Inflammatory macrophage treated with lipopolysaccharide for 4 hours (primary cell): ENCODE data around the gene TMEM60.
"Not testable (repeated sequence)": the region's sequence is repeated elsewhere in the genome, so short reads cannot be mapped to it uniquely, and the experiment has no call there.

Experiments used
- DNase-seq: peaks from one replicate; pipeline ENCODE4 v3.0.0-alpha.2; 2020

TMEM60 gene, protein sequence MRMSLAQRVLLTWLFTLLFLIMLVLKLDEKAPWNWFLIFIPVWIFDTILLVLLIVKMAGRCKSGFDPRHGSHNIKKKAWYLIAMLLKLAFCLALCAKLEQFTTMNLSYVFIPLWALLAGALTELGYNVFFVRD

DNA sequence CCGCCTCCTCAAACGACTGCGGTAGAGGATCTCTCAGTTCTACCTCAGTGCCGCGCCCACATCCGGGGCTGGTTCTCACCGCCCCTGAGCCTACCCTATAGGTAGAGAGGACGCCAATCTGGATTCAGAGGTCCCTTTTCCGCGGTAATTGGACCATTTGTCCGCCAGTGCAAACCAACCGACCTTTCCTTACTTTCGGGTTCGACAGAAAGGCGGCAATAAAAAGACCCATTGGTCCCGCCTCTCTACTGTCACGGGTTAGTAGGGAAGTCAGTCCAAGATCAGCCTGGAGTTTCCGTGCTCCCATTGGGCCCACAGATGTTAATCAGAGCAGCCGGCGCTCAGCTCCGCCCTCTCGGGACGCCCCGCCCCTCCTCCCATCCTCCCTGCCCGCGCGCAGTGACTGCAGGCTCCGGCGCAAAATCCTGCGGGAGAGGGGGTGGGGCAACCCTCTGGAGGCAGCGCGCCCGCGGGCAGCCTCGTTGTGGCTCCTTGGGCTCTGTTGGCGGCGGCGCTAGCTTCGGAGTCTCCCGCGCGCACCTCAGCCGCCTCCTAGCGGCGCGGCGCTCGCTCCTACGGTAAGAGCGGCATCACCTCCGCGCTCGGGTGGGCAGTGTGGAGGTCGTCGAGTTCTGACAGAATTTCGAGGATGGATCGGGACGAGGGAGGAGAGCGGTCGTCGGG is at the start of gene TMEM60, which contains the start of gene PHTF2:
TMEM60 (minus strand) TSS at position 41 of the 684 bp plus-strand sequence. CDS start 4,061 bp downstream, outside the sequence.
PHTF2 (plus strand) TSS at position 380 of the 684 bp plus-strand sequence.
- DNase-seq: peak; percentile 100

DNA sequence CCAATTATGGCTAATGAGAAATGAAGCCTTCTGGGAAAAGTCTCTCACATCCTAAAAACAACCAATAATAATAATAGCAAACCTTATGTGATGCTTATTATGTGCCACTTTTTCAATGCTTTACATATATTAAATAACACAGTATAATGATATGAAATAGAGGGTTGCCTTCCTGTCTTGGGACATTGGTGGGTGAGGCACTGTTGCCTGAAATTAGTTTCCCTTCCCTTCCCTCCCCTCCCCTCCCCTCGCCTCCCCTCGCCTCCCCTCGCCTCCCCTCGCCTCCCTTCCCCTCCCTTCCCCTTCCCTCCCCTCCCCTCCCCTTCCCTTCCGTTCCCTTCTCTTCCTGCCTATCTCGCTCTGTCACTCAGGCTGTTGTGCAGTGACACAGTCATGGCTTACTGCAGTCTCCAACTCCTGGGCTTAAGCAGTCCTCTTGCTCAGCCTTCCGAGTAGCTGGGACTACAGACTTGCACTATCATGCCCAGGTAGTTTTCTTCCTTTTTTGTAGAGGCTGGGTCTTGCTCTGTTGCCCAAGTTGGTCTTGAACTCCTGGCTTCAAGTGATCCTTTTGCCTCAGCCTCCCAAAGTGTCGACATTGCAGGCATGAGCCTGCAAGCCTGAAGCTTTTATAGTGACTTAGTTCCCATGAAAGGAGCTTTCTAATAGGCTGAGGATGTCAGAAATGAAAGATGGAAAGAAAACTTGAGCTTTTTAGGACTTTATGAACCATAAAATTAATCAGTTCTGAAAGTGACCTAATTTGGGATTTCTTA is 48.3 kb upstream of the TMEM60 start:
- no peak for DNase-seq

DNA sequence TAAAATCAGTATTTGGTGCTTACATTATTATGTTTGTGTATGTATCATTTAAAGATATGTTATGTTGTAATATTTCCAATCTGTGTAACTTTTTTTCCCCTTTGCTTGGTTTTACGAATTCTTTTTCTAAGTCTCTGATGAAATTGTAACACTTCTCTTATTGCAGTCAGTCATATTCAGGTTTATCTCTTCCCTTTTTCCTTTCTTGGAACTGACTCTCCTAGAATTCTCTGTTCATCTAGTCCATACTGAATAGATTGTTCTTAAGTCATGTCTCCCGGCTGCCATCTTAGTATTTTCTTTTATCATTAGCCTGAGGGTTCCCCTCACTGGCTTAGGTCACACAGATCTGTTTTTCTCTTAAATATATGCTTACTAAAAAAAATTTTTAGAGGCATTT is 45.0 kb upstream of the TMEM60 start:
- DNase-seq: peak; percentile 40

DNA sequence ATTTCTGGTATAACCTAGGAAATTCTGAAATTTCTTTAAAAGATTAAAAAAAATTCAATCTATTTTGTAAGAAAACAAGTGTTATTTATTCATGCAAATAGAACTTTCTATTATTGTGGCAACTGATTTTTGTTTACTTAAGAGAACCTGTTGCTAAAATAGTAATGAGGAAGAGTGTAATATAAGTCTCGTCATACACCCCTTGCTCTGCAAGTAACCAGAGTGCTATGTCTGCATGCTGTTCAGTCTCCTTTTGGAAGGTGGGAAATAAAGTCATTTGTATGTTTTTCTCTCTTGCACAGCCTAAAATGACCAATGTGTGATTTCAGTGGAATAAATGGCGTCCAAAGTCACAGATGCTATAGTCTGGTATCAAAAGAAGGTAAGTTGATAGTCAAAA is 41.7 kb upstream of the TMEM60 start:
- DNase-seq: peak; percentile 21

DNA sequence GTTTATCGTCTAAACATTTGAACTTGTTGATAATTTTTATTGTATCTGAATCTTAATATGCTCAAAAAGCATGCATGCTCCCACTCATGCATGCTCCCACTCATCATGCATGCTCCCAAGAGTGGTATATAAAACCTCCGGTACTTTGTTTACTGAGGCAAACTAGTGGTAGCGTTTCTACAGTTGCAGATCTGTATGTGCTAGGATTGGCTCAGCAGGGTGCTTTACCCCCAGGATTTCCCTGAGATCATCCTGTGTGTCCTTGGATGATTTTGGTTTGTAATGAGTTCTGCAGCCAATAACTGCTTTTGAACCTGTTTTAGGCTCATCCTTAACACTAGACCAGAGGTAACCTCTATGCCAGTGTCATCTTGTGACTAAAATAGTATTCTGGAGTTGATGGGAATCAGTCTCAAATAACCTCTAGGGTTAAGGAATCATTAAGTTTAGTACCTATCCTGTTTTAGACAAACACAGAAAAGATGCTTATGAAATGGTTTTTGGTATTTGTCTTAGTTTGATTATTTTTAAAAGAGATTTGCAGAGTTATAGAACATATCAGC is 40.8 kb upstream of the TMEM60 start:
- DNase-seq: no peak

DNA sequence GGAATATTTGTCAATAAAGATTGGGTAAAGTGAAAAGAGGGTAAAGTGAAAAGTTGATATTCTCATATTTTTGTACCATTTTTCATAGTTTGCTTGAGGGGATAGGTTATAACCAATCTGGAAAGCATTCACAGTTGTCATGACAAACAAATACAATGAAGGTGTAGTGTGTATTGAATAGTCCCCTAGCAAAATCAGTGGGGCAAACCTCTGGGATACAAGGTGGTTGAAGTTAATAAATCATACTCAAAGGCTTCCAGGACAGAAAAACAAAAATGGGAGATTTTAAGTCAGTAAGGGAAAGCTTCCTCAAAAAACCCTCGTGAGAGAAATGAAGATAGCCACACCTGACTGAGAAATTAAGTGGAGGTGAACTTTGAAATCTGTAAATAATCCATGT is 39.7 kb upstream of the TMEM60 start:
- no peak for DNase-seq

DNA sequence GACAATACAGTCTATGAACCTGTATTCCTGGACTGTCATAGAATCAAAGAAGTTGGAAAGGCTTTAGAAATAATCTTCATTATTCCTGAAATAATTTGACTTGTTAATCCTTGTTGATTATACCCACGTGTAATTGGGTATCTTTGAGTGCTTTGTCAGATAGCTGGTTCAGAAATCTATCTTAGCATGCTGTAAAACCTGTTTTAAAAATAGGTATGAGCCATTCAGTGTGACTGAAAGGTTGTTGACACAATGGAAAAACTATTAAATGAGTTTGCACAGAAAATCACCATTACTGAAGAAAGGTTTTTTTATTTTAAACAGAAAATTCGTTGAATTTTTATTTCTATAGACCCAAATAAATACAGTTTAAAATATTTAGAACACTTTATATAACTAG is 39.0 kb upstream of the TMEM60 start:
- no peak for DNase-seq

DNA sequence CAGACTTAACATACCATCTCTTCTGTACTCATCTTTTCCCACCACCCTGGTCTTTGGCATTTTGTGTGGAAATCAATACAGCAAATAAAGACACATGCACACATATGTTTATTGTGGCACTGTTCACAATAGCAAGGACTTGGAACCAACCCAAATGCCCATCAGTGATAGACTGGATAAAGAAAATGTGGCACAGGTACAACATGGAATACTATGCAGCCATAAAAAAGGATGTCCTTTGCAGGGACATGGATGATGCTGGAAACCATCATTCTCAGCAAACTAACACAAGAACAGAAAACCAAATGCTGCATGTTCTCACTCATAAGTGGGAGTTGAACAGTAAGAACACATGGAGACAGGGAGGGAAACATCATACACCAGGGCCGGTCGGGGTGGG is 38.2 kb upstream of the TMEM60 start:
- DNase-seq: not testable (repeated sequence)

DNA sequence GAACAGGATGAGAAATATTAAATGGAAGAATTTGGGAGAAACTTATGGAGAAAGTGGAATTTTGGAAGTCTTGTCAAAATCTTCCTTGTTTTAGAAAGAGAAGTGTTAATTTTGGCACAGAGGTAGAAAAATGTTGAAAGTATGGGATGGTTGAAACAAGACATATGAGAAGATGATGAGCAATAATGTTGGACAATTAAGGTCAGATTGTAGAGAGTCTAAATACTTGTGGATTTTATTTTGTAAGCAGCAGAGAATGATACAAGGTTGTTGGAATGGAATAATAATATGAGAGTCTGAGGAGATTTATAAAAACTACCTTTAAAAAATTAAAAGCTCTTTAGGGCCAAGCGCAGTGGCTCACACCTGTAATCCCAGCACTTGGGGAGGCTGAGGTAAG is 34.9 kb upstream of the TMEM60 start:
- DNase-seq: no peak

DNA sequence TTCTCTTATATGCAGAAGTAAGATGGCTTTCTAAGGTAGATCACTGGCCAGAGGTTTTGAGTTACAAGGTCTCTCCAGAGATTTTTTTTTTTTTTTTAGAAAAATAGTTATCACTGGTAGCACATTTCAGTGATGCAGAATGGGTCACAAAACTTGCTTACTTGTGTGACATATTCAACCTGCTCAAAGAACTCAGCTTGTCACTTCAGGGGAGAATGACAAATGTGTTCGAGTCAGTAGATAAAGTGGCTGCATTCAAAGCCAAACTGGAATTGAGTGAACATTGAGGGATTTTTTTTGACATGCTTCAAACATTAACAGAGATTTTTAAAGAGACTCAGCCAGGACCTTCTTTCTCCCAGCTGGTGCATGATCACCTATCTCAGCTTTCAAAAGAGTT is 33.7 kb upstream of the TMEM60 start:
- no peak for DNase-seq

DNA sequence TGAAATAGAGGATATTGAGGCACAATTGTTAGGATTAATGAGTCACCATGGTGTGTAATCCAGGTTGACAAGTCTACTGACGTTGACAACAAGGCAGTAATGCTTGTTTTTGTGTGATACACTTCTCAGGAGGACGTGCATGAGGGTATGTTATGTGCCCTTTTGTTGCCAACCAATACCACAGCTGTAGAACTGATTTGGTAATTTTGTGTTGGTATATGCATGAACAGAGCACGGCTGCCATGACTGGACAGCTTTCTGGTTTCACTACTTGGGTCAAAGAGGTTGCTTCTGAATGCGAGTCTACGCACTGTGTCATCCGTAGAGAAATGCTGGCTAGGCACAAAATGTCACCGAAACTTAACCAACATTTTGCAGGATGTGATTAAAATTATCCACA is 33.2 kb upstream of the TMEM60 start:
- no peak for DNase-seq

DNA sequence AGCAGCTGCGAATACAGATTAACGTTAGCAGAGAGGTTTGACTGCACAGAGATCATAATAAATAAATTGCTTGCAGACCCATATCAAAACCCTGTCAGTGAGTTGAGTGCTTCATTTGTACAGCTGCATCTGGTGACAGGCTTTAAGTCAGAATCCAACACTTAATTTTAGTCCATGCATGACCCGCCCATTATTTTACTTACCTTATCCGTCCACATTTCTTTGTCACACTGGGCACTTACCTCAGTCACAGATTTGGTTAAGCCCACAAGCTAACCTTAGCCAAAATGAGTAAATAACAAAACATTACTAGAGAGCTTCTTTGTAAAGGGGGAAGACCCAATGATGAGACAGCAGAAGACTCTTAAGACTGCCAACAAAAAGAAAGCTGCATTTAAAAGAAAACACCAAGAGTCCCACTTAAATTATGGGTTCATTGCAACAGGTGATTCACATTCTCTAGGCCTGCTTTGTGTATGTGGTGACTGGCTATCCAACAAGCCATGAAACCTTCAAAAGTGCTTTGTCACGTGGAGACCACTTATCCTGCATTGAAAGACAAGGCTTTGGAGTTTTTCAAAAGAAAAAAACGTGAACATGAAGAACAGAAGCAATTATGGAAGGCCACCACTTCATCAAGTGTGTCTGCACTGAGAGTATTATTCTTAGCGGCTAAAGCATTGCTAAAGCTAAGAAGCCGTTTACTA is 32.6 kb upstream of the TMEM60 start:
- DNase-seq: no peak

DNA sequence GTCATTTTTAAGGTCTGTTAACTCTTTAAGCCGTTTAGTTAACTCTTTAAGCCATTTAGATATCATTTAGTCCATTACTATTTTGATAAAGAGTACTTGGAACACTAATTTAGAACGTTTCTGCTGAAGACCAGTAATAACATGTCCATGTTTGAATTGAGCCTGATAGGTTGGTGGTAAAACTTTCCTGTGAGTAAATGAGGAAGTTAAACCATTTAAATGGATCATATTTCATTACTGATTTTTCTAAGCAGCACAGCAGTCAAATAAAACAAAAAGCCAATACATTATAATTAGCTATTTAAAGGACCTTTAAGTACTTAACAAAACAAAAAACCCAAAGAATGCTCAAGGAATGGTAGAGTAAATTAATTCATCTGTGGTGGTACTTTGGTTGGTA is 29.8 kb upstream of the TMEM60 start:
- no peak for DNase-seq

DNA sequence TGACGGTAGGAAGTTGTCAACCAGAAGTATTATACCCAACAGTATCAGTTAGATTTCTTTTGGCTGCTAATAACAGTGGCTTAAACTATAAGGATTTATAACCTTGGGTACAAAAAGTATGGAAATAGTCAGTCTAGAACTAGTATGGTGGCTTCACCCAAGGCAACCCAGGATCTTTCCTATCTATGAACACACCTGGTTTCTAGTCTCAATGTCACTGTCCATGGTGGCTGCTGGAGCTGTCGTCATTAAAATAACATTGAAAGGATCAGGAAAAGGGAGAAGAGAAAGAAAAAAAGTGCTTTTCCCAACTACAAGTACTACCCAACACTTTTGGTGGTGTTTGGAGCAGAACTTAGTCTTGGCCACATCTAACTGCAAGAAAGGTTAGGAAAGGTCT is 28.1 kb upstream of the TMEM60 start:
- DNase-seq: no peak

DNA sequence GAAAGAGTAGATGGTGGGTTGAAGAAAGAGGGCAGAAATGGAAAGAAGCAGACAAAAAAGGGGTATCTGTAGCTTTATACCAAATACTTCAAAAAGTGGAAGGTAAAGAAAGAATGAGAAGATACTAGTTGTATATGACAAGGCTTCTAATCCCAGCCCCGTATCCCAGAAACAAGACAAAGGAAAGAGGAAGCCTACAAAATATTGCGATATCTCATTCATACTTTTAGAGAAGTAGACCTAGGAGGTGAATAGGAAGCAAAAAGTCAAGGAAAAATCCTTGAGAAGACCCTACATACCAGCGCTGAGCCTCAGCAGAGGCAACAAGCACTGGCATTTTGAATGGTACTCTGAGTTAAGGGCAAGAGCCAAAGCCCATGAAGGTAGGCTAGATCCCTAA is 26.9 kb upstream of the TMEM60 start:
- DNase-seq: peak; percentile 54

DNA sequence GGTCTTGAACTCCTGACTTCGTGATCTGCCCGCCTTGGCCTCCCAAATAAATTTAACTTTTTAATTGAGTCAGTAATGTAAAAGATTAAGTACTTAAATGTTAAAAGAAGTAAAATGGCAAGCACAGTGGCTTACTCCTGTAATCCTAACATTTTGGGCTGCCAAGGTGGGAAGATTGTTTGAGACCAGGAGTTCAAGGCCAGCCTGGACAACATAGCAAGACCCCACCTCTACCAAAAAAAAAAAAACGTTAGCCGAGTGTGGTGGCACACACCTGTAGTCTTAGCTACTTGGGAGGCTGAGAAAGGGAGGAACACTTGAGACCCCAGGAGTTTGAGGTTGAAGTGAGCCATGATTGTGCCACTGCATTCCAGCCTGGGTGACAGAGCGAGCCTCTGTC is 26.4 kb upstream of the TMEM60 start:
- DNase-seq: no peak

DNA sequence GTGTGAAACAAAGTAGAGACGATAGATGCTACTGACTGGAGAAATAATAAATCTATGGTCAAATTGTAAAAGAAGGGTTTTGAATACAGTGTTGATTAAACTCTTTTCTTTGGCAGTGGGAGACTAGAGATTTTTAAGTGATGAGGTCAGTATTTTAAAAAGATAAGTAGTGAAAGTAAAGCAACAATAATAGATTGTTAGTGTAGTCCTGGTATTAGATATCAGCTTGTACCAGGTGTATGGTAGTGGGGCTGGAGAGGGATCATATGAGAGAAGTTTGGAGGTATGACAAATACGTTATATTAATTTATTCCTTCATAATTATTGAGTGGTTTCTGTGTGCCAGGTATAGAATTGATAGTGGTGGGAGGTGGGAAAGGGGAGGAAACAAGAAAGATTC is 25.6 kb upstream of the TMEM60 start:
- DNase-seq: no peak

DNA sequence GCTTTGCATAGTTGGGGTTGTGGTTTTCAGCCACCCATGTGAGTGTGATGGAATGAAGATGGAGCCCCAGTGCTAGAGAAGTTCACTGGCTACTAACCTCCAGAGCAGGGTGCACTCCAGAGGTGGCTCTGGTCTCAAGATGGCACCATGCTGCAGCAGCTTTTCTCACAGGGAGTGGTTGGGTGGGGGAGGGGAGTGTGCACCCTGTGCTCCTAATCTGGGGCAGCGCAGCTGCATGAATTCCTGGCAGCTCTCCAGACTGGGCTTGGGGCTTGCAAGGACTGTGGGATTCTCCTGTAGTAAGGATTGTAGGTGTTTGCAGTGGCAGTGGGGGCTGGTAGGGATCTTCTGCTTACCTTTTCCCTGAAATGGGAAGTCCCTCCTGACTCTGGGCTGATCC is 24.0 kb upstream of the TMEM60 start:
- DNase-seq: no peak

DNA sequence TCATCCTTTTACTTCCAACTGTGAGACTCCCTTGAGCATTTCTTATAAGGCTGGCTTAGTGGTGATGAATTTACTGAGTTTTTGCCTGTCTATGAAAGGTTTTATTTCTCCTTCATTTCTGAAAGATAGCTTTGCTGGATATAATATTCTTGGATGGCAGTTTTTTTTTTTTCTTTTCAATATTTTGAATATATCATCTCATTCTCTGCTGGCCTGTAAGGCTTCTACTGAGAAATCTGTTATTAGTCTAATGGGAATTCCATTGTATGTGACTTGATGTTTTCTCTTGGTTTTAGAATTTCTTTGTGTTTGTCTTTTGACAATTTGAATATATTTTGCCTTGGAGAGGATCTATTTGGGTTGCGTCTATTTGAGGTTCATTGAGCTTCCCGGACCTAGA is 22.7 kb upstream of the TMEM60 start:
- no peak for DNase-seq

DNA sequence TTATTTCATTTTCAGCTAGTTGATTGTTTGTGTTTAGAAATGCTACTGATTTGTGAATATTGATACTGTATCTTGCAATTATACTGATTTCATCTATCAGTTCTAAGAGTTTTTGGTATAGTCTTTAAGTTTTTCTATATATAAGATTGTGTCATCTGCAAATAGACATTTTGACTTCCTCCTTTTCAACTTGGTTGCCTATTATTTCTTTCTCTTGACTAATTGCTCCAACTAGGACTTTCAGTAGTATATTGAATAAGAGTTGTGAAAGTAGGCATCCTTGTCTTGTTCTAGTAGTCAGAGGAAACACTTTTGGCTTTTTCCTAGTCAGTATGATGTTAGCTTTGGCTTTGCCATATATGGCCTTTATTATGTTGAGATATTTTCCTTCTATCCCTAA is 20.8 kb upstream of the TMEM60 start:
- peak; percentile 55 for DNase-seq

DNA sequence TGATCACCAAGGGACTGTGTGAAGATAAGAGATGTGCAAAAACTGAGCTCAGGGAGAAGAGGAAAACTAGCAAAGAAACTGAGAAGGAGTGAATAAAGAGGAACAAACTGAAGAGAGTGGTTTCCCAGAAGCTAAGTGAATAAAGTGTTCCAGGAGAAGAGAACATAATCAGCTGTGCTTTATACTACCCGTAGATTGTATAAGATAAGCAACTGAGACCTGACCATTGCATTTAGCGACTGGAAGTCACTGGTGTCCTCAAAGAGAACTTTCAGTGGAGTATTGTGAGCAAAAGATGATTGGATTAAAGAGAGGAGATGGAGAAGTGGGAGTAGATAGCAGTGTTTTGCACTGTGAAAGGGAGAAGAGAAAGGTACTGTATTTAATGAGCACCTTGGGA is 14.9 kb upstream of the TMEM60 start:
- no peak for DNase-seq

DNA sequence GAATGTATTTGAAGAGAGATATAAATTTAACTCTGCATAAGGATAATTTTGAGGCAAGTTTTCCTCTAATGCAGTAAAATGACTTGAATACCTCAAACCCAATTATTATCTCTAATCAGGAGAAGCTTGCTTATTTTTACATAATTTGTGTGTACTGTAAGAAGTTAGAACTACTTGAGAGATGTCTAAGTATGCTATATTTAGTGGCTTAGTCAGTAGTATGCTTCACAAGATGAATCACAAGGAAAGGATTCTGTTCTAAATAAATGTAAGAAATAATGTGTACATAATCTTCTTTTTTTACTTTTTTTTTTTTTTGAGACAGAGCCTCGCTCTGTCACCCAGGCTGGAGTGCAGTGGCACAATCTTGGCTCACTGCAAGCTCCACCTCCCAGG is 14.1 kb upstream of the TMEM60 start:
- peak; percentile 27 for DNase-seq
